ENCODE results near the gene TSPAN17. TPM values are rescaled to one million over a fixed set of nuclear protein-coding genes. Genes with fewer than 3 reads are reported as not detected.

Gene TSPAN17
- total RNA-seq, 1 experiment from 2014 or later = 23.3 TPM

DNA sequence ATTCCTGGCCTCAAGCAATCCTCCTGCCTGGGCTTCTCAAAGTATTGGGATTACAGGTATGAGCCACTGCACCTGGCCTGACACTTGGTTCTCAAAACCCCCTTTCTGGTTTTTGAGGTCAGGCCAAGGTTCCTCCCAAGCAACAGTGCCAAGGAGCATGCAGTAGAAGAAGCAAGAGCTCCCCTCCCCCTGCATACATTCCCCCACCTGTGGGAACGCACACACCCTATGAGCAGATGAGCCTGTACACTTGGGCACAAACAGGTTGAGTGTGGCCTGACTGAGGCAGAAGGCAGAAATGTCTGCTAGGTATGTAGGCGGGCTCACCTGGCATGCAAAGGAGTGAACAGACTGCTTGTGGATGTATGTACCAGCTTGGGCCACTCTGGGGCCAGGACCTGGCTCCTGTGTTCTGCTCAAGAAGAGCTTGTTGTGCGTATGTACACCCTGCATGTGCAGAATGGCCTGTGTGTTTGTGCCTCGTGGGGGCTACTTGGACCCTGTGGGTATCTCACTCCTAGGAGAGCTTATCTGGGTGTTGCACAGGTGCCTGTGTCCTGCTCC lies 39.1 kb upstream of the TSPAN17 start:
- no peak for DNase-seq (ENCODE audit: low spot score)
- H3K4me1 ChIP-seq (ENCODE audit: insufficient read depth, low read length, poor library complexity, severe bottlenecking) = peaks cover 9% of the 10 kb centered on the region
- no peak overlapping the region for H3K27ac ChIP-seq (ENCODE audit: low read depth, low read length, poor library complexity, severe bottlenecking)
- TF ChIP-seq EZH2 (IDR thresholded peaks at IDR 0.05; ENCODE audit: borderline replicate concordance, low read depth, low read length, poor library complexity, severe bottlenecking) = no peak
- TF ChIP-seq, protein P1, sequence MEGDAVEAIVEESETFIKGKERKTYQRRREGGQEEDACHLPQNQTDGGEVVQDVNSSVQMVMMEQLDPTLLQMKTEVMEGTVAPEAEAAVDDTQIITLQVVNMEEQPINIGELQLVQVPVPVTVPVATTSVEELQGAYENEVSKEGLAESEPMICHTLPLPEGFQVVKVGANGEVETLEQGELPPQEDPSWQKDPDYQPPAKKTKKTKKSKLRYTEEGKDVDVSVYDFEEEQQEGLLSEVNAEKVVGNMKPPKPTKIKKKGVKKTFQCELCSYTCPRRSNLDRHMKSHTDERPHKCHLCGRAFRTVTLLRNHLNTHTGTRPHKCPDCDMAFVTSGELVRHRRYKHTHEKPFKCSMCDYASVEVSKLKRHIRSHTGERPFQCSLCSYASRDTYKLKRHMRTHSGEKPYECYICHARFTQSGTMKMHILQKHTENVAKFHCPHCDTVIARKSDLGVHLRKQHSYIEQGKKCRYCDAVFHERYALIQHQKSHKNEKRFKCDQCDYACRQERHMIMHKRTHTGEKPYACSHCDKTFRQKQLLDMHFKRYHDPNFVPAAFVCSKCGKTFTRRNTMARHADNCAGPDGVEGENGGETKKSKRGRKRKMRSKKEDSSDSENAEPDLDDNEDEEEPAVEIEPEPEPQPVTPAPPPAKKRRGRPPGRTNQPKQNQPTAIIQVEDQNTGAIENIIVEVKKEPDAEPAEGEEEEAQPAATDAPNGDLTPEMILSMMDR (conservative IDR thresholded peaks at IDR 0.05; ENCODE audit: low read depth, low read length) = no peak
- CTCF ChIA-PET = no interaction called here
- intact Hi-C loops (cut with micrococcal nuclease; ENCODE audit: unreplicated experiment) = no loop called here
- H3K27me3 ChIP-seq (replicated peaks; ENCODE audit: insufficient read depth, low read depth, low read length, poor library complexity) = no peaks in the 10 kb centered on the region
- no peaks in the 10 kb centered on the region for H3K9me3 ChIP-seq (ENCODE audit: low read depth, low read length, poor library complexity, severe bottlenecking)
- H3K4me3 ChIP-seq (ENCODE audit: low read depth, low read length, poor library complexity, severe bottlenecking) = no peak overlapping the region
- POLR2A ChIA-PET (ENCODE audit: low non-redundant PET) = no interaction called here
- no TSS peak for BruUV-seq (replicated peaks)
- no peaks in the 10 kb centered on the region for H3K36me3 ChIP-seq (ENCODE audit: insufficient read depth, low read length, poor library complexity, severe bottlenecking)

DNA sequence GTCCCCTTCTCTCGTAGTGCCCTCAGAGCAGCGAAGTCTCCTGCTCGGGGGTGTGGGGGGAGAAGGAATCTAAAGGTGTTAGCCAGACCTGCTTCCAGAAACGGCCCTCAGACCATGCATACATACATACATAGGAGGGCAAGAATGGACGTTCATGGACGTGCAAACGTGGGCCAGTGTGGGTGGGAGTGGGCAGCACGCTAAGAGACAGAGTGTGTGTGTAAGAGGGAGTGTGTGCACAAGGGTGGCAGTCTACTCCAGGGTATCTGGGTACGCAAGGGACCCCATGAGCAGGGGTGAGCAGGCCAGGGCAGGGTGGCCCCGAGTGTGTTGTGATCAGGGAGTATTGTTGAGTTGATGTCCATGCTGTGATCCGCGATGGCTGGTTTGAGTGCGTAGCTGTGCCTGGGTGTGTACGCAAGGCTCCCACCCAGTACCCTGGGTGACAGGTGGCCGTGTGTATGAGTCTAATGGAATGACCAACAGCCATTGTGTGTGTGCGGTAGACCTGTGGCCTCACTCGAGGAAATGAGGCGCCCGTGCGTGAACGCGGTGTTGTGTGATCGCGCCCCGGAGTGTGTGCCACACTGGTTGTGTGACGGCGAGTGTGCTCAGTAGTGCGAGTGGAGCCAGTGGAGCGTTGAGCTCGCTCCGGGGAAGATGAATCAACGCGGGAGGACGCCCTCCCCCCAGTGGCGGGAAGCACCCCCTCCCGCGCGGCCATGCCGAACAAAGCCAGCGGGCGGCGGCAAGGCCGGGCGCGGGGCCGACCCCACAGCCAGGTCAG lies 38.2 kb upstream of the TSPAN17 start:
- DNase-seq (ENCODE audit: low spot score) = peak; percentile 32
- Histone ChIP-seq H3K4me1 (ENCODE audit: insufficient read depth, low read length, poor library complexity, severe bottlenecking) (peaks cover 9% of the 10 kb centered on the region), H3K27ac (ENCODE audit: low read depth, low read length, poor library complexity, severe bottlenecking) (no peak overlapping the region), H3K9me3 (ENCODE audit: low read depth, low read length, poor library complexity, severe bottlenecking) (no peaks in the 10 kb centered on the region), H3K27me3 (replicated peaks; ENCODE audit: insufficient read depth, low read depth, low read length, poor library complexity) (no peaks in the 10 kb centered on the region), H3K36me3 (ENCODE audit: insufficient read depth, low read length, poor library complexity, severe bottlenecking) (no peaks in the 10 kb centered on the region), H3K4me3 (ENCODE audit: low read depth, low read length, poor library complexity, severe bottlenecking) (peak overlapping the region; percentile 53)
- TF ChIP-seq, protein P1 (conservative IDR thresholded peaks at IDR 0.05; ENCODE audit: low read depth, low read length) = no peak
- TF ChIP-seq EZH2 (IDR thresholded peaks at IDR 0.05; ENCODE audit: borderline replicate concordance, low read depth, low read length, poor library complexity, severe bottlenecking) = no peak
- no TSS peak for BruUV-seq (replicated peaks)
- intact Hi-C loops (cut with micrococcal nuclease; ENCODE audit: unreplicated experiment) = no loop called here
- CTCF ChIA-PET = no interaction called here
- POLR2A ChIA-PET (ENCODE audit: low non-redundant PET) = no interaction called here

- BruUV-seq (replicated peaks) = no TSS peak
- Histone ChIP-seq H3K4me1 (ENCODE audit: insufficient read depth, low read length, poor library complexity, severe bottlenecking) (peaks cover 9% of the 10 kb centered on the region), H3K27me3 (replicated peaks; ENCODE audit: insufficient read depth, low read depth, low read length, poor library complexity) (no peaks in the 10 kb centered on the region), H3K27ac (ENCODE audit: low read depth, low read length, poor library complexity, severe bottlenecking) (peak within 1 kb of the TSS; percentile 71), H3K9me3 (ENCODE audit: low read depth, low read length, poor library complexity, severe bottlenecking) (no peaks in the 10 kb centered on the region), H3K4me3 (ENCODE audit: low read depth, low read length, poor library complexity, severe bottlenecking) (peak within 1 kb of the TSS; percentile 53), H3K36me3 (ENCODE audit: insufficient read depth, low read length, poor library complexity, severe bottlenecking) (no peaks in the 10 kb centered on the region)
- ChIA-PET CTCF (no interaction called here), POLR2A (ENCODE audit: low non-redundant PET) (no interaction called here)
- DNase-seq (ENCODE audit: low spot score) = peak; percentile 71
- TF ChIP-seq EZH2 (IDR thresholded peaks at IDR 0.05; ENCODE audit: borderline replicate concordance, low read depth, low read length, poor library complexity, severe bottlenecking) = no peak
- TF ChIP-seq, protein P1 (conservative IDR thresholded peaks at IDR 0.05; ENCODE audit: low read depth, low read length) = peak; percentile 24; the same call in 1 of the 2 replicates
- intact Hi-C loops (cut with micrococcal nuclease; ENCODE audit: unreplicated experiment) = loop anchor here (2.0 kb wide), 1 partner anchor 73 kb away; the partner anchor contains the start of gene RNF44
Observed at GRCh38 chr5:176609724-176610434, 37.4 kb upstream of the TSPAN17 start, which contains the start of gene GPRIN1. GPRIN1 (minus strand) TSS chr5:176610156; CDS start chr5:176599834, 10,322 bp downstream.

All from A673 (cell line).